Thoracic aorta (tissue), 2 donors: Measurements from ENCODE around the gene ALG5. TPM values are rescaled to one million over a fixed set of nuclear protein-coding genes. Genes with fewer than 3 reads are reported as not detected.

ENCODE experiments used
- ATAC-seq: fragments of 150-250 bp; one replicate; pipeline ENCODE4 v1.8.0; 2017; ENCODE audit warnings: low read depth; ENCODE audit not compliant: insufficient number of reproducible peaks, low FRiP score
- DNase-seq: peaks from one replicate; pipeline ENCODE4 v3.0.0-alpha.2; 2020; ENCODE audit warnings: low spot score
- H3K27ac ChIP-seq, 2 donors: fragments of 200-600 bp; sonication (generic); 1 replicate in 1 of 2; 2 replicates in 1 of 2; pipeline ENCODE4 v1.5.1; 2016; ENCODE audit warnings: mild to moderate bottlenecking in 2 of 2, moderate library complexity in 2 of 2
- H3K27me3 ChIP-seq: fragments of 200-600 bp; sonication (generic); replicated peaks from 2 replicates; pipeline ENCODE4 v1.6.0; 2016; ENCODE audit warnings: mild to moderate bottlenecking; ENCODE audit not compliant: insufficient read depth
- H3K36me3 ChIP-seq: fragments of 200-600 bp; sonication (generic); one replicate; pipeline ENCODE4 v1.5.1; 2016
- H3K4me1 ChIP-seq, 2 donors: fragments of 200-600 bp; sonication (generic); 1 replicate in 1 of 2; 2 replicates in 1 of 2; pipeline versions ENCODE4 v1.5.1 to v1.6.0; 2016; ENCODE audit warnings: low read depth in 2 of 2, mild to moderate bottlenecking in 1 of 2; ENCODE audit not compliant: control insufficient read depth in 1 of 2
- H3K4me3 ChIP-seq: fragments of 200-600 bp; sonication (generic); 2 replicates; pipeline ENCODE4 v1.5.1; 2016; ENCODE audit warnings: mild to moderate bottlenecking
- H3K9me3 ChIP-seq: fragments of 200-600 bp; sonication (generic); 2 replicates; pipeline ENCODE4 v1.5.1; 2016
- total RNA-seq, 2 donors: library from RNA; depleted of rRNA; stranded (reverse); fragments of >200 nt; gene quantifications; one replicate each; pipeline versions ENCODE4 v1.1.0 to v1.2.3, GENCODE V29; 2016
- TF ChIP-seq, protein P1 (sequence below): fragments of 200-600 bp; sonication (generic); IDR thresholded peaks from one replicate; pipeline ENCODE4 v1.5.1; 2019; ENCODE audit warnings: antibody characterized with exemption

The ALG5 gene
- total RNA-seq, 2 donors from 2014 or later = 13.5 to 19.9 TPM

DNA sequence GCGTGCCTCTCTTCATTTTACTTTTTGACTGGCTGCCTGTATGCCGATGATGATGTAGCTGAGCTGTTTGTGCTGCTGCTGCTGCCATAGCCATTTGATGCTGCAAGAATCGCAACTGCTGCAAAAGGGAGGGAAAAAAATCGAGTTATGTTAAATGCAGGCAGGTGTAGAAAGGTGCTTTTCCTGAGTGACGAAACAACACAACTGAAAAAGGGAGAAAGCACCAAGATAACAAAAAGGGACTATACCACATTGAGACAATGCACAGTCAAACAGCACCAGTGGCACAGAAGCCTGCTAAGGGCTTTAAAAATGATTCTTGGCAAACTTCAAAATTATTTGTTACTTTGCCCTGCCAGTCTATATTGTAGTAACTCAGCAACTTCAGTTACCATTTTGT lies 10.6 kb upstream of the ALG5 start:
- Histone ChIP-seq H3K27ac (no peak overlapping the region), H3K4me3 (no peak overlapping the region), H3K36me3 (peaks cover 28% of the 10 kb centered on the region), H3K9me3 (no peaks in the 10 kb centered on the region), H3K4me1 (no peaks in the 10 kb centered on the region), H3K27me3 (no peaks in the 10 kb centered on the region)
- DNase-seq = no peak
- TF ChIP-seq, protein P1, sequence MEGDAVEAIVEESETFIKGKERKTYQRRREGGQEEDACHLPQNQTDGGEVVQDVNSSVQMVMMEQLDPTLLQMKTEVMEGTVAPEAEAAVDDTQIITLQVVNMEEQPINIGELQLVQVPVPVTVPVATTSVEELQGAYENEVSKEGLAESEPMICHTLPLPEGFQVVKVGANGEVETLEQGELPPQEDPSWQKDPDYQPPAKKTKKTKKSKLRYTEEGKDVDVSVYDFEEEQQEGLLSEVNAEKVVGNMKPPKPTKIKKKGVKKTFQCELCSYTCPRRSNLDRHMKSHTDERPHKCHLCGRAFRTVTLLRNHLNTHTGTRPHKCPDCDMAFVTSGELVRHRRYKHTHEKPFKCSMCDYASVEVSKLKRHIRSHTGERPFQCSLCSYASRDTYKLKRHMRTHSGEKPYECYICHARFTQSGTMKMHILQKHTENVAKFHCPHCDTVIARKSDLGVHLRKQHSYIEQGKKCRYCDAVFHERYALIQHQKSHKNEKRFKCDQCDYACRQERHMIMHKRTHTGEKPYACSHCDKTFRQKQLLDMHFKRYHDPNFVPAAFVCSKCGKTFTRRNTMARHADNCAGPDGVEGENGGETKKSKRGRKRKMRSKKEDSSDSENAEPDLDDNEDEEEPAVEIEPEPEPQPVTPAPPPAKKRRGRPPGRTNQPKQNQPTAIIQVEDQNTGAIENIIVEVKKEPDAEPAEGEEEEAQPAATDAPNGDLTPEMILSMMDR = no peak
- no peak for ATAC-seq

DNA sequence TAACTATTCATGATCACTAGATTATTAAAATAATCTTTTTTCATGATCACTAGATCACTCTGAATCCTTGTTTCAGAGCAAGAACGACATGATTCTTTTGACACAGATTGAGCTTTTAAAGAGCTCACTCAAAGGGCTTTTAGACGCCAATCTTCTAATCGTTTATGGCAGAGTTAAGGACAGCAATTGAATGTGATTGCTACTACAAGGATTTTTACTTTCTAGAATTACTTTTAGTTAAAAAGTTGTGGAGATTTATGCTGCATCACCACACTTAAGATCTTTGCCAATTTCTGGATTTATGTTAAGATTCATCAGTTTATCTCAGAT lies 2.7 kb upstream of the ALG5 start:
- H3K27ac ChIP-seq = no peak overlapping the region
- no peaks in the 10 kb centered on the region for H3K9me3 ChIP-seq
- TF ChIP-seq, protein P1 = no peak
- no peak for DNase-seq
- no peaks in the 10 kb centered on the region for H3K27me3 ChIP-seq
- H3K4me1 ChIP-seq = peaks cover 16 to 22% of the 10 kb centered on the region in 2 donors
- no peak overlapping the region for H3K4me3 ChIP-seq
- H3K36me3 ChIP-seq = peaks cover 9% of the 10 kb centered on the region
- no peak for ATAC-seq

DNA sequence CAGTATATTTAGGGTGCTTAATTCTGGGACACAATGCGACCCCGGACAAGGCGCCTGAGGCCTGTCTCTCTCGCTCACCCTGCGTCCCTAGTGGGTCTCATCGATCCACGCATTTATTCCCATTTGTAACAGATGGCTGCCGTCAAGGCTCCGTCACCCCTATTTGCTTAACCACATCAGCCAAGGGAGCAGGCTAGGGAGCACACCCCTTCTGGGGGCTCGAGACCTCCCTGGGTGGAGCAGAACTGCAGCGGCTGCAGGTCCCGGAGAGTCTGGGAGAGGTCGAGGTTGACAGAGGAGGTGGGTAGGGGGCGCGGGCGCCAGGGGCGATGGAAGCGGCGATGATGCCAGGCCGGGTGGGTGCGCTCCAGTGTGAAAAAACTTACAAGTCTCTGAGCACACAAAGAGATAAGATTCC lies 507 bp downstream of the ALG5 start:
- Histone ChIP-seq H3K27ac (peak overlapping the region; percentile 53 to 94), H3K9me3 (no peaks in the 10 kb centered on the region), H3K4me3 (peak overlapping the region; percentile 96), H3K27me3 (no peaks in the 10 kb centered on the region), H3K4me1 (peaks cover 16 to 22% of the 10 kb centered on the region in 2 donors), H3K36me3 (no peaks in the 10 kb centered on the region)
- TF ChIP-seq, protein P1 = no peak
- DNase-seq = no peak
- ATAC-seq = no peak

DNA sequence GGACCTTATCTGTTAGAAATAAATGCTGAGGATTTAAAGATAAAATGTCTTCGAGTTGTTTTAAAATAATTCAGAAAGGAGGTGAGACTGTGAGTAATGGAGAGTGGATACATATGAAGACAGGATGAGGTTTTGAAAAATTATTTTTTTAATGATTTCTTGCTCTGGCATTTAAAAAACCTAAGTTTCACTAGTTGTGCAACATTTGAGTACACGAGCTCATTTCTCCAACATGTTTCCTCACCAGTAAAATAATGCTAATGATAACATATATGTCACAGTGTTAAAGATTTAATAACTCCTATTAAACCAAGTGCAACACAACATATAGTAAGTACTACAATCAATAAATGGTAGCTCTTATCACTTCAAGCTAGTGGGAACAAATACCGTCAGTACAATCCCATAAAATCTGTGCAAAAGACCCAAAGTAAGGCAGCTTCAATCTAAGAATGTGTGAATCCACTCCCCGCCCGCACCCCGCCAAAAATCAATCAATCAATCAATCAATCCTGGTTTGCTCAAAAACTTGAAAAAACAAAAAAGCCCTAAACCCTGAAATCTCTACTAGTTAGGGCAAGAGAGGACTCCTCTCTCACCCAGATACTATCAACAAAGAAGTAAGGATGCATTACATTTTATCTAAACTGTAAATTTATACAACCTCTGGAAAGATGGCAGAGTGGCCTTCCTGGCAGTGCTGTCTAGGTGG lies 1.3 kb downstream of the ALG5 start:
- TF ChIP-seq, protein P1 = no peak
- DNase-seq = no peak
- peak overlapping the region; percentile 96 for H3K4me3 ChIP-seq
- no peaks in the 10 kb centered on the region for H3K9me3 ChIP-seq
- H3K36me3 ChIP-seq = peaks cover 6% of the 10 kb centered on the region
- H3K27ac ChIP-seq = no peak overlapping the region
- ATAC-seq = no peak
- no peaks in the 10 kb centered on the region for H3K27me3 ChIP-seq
- peaks cover 16 to 22% of the 10 kb centered on the region in 2 donors for H3K4me1 ChIP-seq

DNA sequence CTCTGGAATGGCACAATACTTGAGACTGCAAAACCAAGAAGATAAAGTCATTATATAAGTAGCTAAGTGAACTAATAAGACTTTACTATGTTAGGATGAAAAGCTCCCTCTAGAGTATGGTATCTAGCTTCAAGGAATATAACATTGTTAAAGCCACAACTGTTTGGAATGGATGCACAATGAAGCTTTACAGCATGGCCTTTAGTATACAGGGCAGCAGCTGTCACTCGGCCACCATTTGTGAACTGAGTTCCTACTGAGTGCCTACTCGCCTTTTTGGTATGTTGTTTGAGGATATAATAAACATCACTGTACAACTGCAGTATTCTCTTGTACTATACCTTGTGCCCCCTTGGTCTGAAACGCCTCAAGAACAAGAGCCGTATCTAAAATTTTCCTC lies 6.8 kb downstream of the ALG5 start:
- peaks cover 25% of the 10 kb centered on the region for H3K36me3 ChIP-seq
- no peaks in the 10 kb centered on the region for H3K27me3 ChIP-seq
- TF ChIP-seq, protein P1 = no peak
- no peak overlapping the region for H3K4me3 ChIP-seq
- no peaks in the 10 kb centered on the region for H3K9me3 ChIP-seq
- H3K27ac ChIP-seq = no peak overlapping the region
- ATAC-seq = no peak
- H3K4me1 ChIP-seq = no peaks in the 10 kb centered on the region
- DNase-seq = no peak
